Stimulated activated CD4-positive, alpha-beta T cell treated with anti-CD3 and anti-CD28 coated beads, Interleukin-1b, Interleukin-23, amount 100 ng/mL, for 48 hours (primary cell): ENCODE results near the gene MRGPRE.

Experiments used
- DNase-seq: peaks from one replicate; pipeline ENCODE4 v3.0.0-alpha.2; 2020

MRGPRE gene

GRCh38 chr11:3207526-3208189, 24.6 kb downstream of the MRGPRE start:
- DNase-seq: no peak

- DNase-seq: no peak
These were observed 25.4 kb downstream of the MRGPRE start for GRCh38 chr11:3206922-3207204.

- DNase-seq: no peak
These were observed 25.9 kb downstream of the MRGPRE start for GRCh38 chr11:3206156-3206921.

- DNase-seq: no peak
These were observed 26.7 kb downstream of the MRGPRE start for GRCh38 chr11:3205261-3206155.

- DNase-seq: no peak
These were observed 27.8 kb downstream of the MRGPRE start for GRCh38 chr11:3204141-3205015.

- no peak for DNase-seq
These were observed 28.8 kb downstream of the MRGPRE start for GRCh38 chr11:3203221-3204043.

- no peak for DNase-seq
These were observed 29.5 kb downstream of the MRGPRE start for GRCh38 chr11:3202759-3203158.

- DNase-seq: no peak
These were observed 29.9 kb downstream of the MRGPRE start for GRCh38 chr11:3202305-3202704.

- no peak for DNase-seq
These were observed 30.5 kb downstream of the MRGPRE start for GRCh38 chr11:3201677-3202181.

GRCh38 chr11:3201112-3201581, 31.1 kb downstream of the MRGPRE start:
- no peak for DNase-seq

GRCh38 chr11:3200388-3201111, 31.7 kb downstream of the MRGPRE start:
- DNase-seq: no peak

- no peak for DNase-seq
These were observed 32.5 kb downstream of the MRGPRE start for GRCh38 chr11:3199537-3200295.

- DNase-seq: no peak
These were observed 33.4 kb downstream of the MRGPRE start for GRCh38 chr11:3198815-3199214.

GRCh38 chr11:3197878-3198528, 34.2 kb downstream of the MRGPRE start:
- no peak for DNase-seq

GRCh38 chr11:3197044-3197695, 35.0 kb downstream of the MRGPRE start:
- DNase-seq: no peak

GRCh38 chr11:3196161-3197043, 35.8 kb downstream of the MRGPRE start:
- no peak for DNase-seq

GRCh38 chr11:3195251-3196160, 36.7 kb downstream of the MRGPRE start:
- no peak for DNase-seq
